Large intestine (tissue), 3 donors: Measurements from ENCODE around the gene DONSON. TPM values are rescaled to one million over a fixed set of nuclear protein-coding genes. Genes with fewer than 3 reads are reported as not detected.

Source experiments
- DNase-seq, 2 donors: peaks; one replicate each; pipeline versions ENCODE4 v3.0.0 to v3.0.0-alpha.2; 2013
- H3K27ac ChIP-seq: one replicate; pipeline ENCODE4 v1.5.1; 2013; ENCODE audit warnings: low read length
- H3K27me3 ChIP-seq: 2 replicates; pipeline ENCODE4 v1.6.1; 2013; ENCODE audit warnings: low read length; ENCODE audit not compliant: control insufficient read depth, insufficient read depth
- H3K36me3 ChIP-seq: 2 replicates; pipeline ENCODE4 v1.6.1; 2013; ENCODE audit warnings: low read length; ENCODE audit not compliant: control insufficient read depth, insufficient read depth
- H3K4me1 ChIP-seq: one replicate; pipeline ENCODE4 v1.6.1; 2013; ENCODE audit warnings: low read length; ENCODE audit not compliant: control insufficient read depth, insufficient read depth
- H3K4me3 ChIP-seq: one replicate; pipeline ENCODE4 v1.5.1; 2013; ENCODE audit warnings: low read length
- H3K9me3 ChIP-seq: one replicate; pipeline ENCODE4 v1.6.1; 2013; ENCODE audit warnings: mild to moderate bottlenecking, low read depth, low read length, moderate library complexity; ENCODE audit not compliant: control insufficient read depth
- WGBS: methylation state at CpG from one replicate; pipeline ENCODE4 v1.1.5; 2013; ENCODE audit warnings: low lambda C conversion rate; ENCODE audit not compliant: insufficient coverage; 5-methylcytosine and 5-hydroxymethylcytosine counted together
- polyA plus RNA-seq: library from polyadenylated mRNA; unstranded; fragments of 120-200 nt; gene quantifications from one replicate; pipeline ENCODE4 v1.2.1, GENCODE V29; 2013

The DONSON gene
- polyA plus RNA-seq, 1 donor: 26.4 TPM

GRCh38 chr21:33541756-33542639 lies 46.5 kb downstream of the DONSON start, which contains the start of gene GART:
Gene GART (minus strand): TSS chr21:33542117. CDS start chr21:33539315, 2,802 bp downstream.
- peak; percentile 79 to 91 for DNase-seq
- 0% methylated on average over 5 of the region's 56 CpGs for WGBS
- Histone ChIP-seq H3K27ac (peak within 1 kb of the TSS; percentile 99), H3K9me3 (no peaks in the 10 kb centered on the region), H3K4me1 (peaks cover 8% of the 10 kb centered on the region), H3K27me3 (no peaks in the 10 kb centered on the region), H3K4me3 (peak within 1 kb of the TSS; percentile 83), H3K36me3 (peaks cover 12% of the 10 kb centered on the region)

GRCh38 chr21:33541105-33541711 lies 47.3 kb downstream of the DONSON start:
- peaks cover 8% of the 10 kb centered on the region for H3K4me1 ChIP-seq
- H3K9me3 ChIP-seq: no peaks in the 10 kb centered on the region
- peak in 1 of 2 donors; percentile 34 for DNase-seq
- no peaks in the 10 kb centered on the region for H3K27me3 ChIP-seq
- peaks cover 18% of the 10 kb centered on the region for H3K36me3 ChIP-seq
- H3K27ac ChIP-seq: peak overlapping the region; percentile 99
- 46% methylated on average over 5 of the region's 19 CpGs for whole genome bisulfite sequencing
- H3K4me3 ChIP-seq: peak overlapping the region; percentile 83

GRCh38 chr21:33540711-33541104 lies 47.8 kb downstream of the DONSON start:
- Histone ChIP-seq H3K4me1 (peaks cover 8% of the 10 kb centered on the region), H3K27me3 (no peaks in the 10 kb centered on the region), H3K36me3 (peaks cover 23% of the 10 kb centered on the region), H3K4me3 (peak overlapping the region; percentile 83), H3K27ac (peak overlapping the region; percentile 99), H3K9me3 (no peaks in the 10 kb centered on the region)
- DNase-seq: peak in 1 of 2 donors; percentile 33
- 18% methylated on average over 2 of the region's 3 CpGs for WGBS

GRCh38 chr21:33539616-33540015 lies 48.9 kb downstream of the DONSON start:
- H3K4me1 ChIP-seq: peaks cover 8% of the 10 kb centered on the region
- H3K9me3 ChIP-seq: no peaks in the 10 kb centered on the region
- peak overlapping the region; percentile 99 for H3K27ac ChIP-seq
- H3K27me3 ChIP-seq: no peaks in the 10 kb centered on the region
- DNase-seq: no peak
- H3K36me3 ChIP-seq: peaks cover 30% of the 10 kb centered on the region
- WGBS: no CpG with 5 or more reads among the region's 4 CpGs
- H3K4me3 ChIP-seq: no peak overlapping the region

- Histone ChIP-seq H3K9me3 (no peaks in the 10 kb centered on the region), H3K4me1 (peaks cover 8% of the 10 kb centered on the region), H3K36me3 (peaks cover 52% of the 10 kb centered on the region), H3K27ac (no peak overlapping the region), H3K4me3 (no peak overlapping the region), H3K27me3 (no peaks in the 10 kb centered on the region)
- no peak for DNase-seq
- no CpG with 5 or more reads among the region's 2 CpGs for WGBS
These were observed 51.3 kb downstream of the DONSON start for GRCh38 chr21:33537212-33537611.

GRCh38 chr21:33531007-33531406 lies 57.5 kb downstream of the DONSON start:
- no peak overlapping the region for H3K4me3 ChIP-seq
- no peaks in the 10 kb centered on the region for H3K9me3 ChIP-seq
- no peaks in the 10 kb centered on the region for H3K4me1 ChIP-seq
- 100% methylated on average over 2 of the region's 3 CpGs for WGBS
- no peak overlapping the region for H3K27ac ChIP-seq
- H3K36me3 ChIP-seq: peaks cover 84% of the 10 kb centered on the region
- no peak for DNase-seq
- no peaks in the 10 kb centered on the region for H3K27me3 ChIP-seq

Other genes with a start within 250 kb of the DONSON start
- gene IFNGR2, start 185.3 kb downstream of the DONSON start, polyA plus RNA-seq: 110 TPM
- 52.7 TPM for gene TMEM50B, start 108.7 kb downstream of the DONSON start, polyA plus RNA-seq
- 2.9 TPM for gene DNAJC28, start 97.0 kb downstream of the DONSON start, polyA plus RNA-seq
- 62.2 TPM for gene GART, start 46.6 kb downstream of the DONSON start, polyA plus RNA-seq
- gene SON, start 45.6 kb downstream of the DONSON start, polyA plus RNA-seq: 252 TPM
- gene CRYZL1, start 53.1 kb upstream of the DONSON start, polyA plus RNA-seq: 38.2 TPM
- 36.0 TPM for gene ITSN1, start 53.8 kb upstream of the DONSON start, polyA plus RNA-seq